ENCODE data around the gene GPRIN3.

Gene GPRIN3

DNA sequence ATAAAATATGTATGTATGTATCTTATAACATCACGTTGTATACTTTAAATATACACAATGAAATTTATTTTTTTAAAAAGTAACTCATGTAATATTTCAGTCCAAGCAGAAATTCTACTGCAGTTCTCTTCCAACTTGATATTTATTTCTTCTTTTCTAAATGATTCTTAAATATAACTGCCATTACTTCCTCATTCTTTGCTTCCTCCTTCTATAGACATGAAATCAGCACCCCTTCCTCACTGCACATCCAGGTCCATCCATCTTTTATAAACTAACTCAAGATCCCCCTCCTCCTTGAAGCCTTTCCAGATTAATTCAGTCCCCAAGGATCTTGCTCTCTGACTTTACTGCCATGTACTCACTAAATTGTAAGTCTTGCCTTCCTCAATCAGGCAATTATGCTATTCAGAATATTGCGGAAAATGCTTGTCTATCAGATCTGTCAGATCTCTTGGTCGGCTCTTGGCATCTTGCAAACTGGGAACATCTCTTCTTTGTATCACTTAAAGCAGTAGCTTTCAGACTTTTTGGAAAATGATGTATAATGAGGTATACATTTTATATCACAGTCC is 3.7 kb downstream of the GPRIN3 start (continued):
- TF ChIP-seq, protein P1, sequence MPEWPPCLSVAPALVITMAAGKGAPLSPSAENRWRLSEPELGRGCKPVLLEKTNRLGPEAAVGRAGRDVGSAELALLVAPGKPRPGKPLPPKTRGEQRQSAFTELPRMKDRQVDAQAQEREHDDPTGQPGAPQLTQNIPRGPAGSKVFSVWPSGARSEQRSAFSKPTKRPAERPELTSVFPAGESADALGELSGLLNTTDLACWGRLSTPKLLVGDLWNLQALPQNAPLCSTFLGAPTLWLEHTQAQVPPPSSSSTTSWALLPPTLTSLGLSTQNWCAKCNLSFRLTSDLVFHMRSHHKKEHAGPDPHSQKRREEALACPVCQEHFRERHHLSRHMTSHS (tag by site-specific recombination; IDR thresholded peaks at IDR 0.05), result no peak
- no peak for TF ChIP-seq GLI4 (tag by site-specific recombination; IDR thresholded peaks at IDR 0.05)
- no peak for TF ChIP-seq SCRT2 (tag by site-specific recombination; IDR thresholded peaks at IDR 0.05)
- no peak for TF ChIP-seq EGR2 (tag by site-specific recombination; IDR thresholded peaks at IDR 0.05; ENCODE audit: low read depth)
- TF ChIP-seq, protein P2, sequence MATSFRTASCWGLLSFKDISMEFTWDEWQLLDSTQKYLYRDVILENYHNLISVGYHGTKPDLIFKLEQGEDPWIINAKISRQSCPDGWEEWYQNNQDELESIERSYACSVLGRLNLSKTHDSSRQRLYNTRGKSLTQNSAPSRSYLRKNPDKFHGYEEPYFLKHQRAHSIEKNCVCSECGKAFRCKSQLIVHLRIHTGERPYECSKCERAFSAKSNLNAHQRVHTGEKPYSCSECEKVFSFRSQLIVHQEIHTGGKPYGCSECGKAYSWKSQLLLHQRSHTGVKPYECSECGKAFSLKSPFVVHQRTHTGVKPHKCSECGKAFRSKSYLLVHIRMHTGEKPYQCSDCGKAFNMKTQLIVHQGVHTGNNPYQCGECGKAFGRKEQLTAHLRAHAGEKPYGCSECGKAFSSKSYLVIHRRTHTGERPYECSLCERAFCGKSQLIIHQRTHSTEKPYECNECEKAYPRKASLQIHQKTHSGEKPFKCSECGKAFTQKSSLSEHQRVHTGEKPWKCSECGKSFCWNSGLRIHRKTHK (tag by site-specific recombination; IDR thresholded peaks at IDR 0.05), result no peak
- no peak for TF ChIP-seq KLF10 (tag by site-specific recombination; IDR thresholded peaks at IDR 0.05)
- no peak for TF ChIP-seq ZNF214 (tag by site-specific recombination; IDR thresholded peaks at IDR 0.05; ENCODE audit: borderline replicate concordance)

DNA sequence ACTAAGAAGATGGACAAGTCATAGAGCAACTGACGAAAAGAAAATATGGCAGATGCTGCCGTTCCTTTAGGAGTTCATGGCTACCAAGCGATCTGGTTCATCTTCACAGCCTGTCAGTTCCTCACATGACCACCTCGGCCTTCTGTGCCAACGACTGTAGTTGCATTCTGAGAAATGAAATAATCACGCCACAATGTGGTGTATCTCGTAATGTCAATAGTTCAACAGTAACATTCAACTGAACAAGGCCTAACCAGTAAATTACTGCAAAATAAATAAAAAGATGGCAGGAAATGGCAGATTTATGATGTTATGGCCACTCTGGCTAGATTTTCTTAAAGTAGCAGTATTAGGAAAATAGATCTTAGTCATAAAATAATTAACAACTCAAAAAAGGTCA is 4.4 kb downstream of the GPRIN3 start:
- Histone ChIP-seq H3K9me3 (ENCODE audit: control insufficient read depth, insufficient read depth, low read depth, low read length) (no peaks in the 10 kb centered on the region), H3K36me3 (ENCODE audit: control insufficient read depth in 2 of 2, insufficient read depth in 1 of 2, low read length in 2 of 2) (no peaks in the 10 kb centered on the region), H3K27ac (ENCODE audit: extremely low read depth, low read depth, low read length) (no peak overlapping the region), H3K4me3 (ENCODE audit: low read depth, low read length) (no peak overlapping the region), H3K4me1 (ENCODE audit: control insufficient read depth, insufficient read depth, low read length) (peaks cover 5% of the 10 kb centered on the region)
- POLR2A ChIA-PET, result no interaction called here
- CTCF ChIA-PET, result no interaction called here
- TF ChIP-seq, protein P1 (tag by site-specific recombination; IDR thresholded peaks at IDR 0.05), result no peak
- TF ChIP-seq SP7 (tag by site-specific recombination; IDR thresholded peaks at IDR 0.05) (no peak), ZNF221 (tag by site-specific recombination; IDR thresholded peaks at IDR 0.05; ENCODE audit: borderline replicate concordance) (no peak), FEZF1 (tag by site-specific recombination; IDR thresholded peaks at IDR 0.05) (peak; percentile 87), ZNF629 (tag by site-specific recombination; IDR thresholded peaks at IDR 0.05) (peak; percentile 56; the same call in 1 of the 2 replicates), SETDB1 (IDR thresholded peaks at IDR 0.05; ENCODE audit: insufficient read length, low read length) (no peak), ZEB2 (tag by site-specific recombination; IDR thresholded peaks at IDR 0.05) (peak; percentile 57; the same call in 1 of the 2 replicates), YY1 (tag by site-specific recombination; IDR thresholded peaks at IDR 0.05) (0 out of 2 replicates have a peak, but pooled peaks have one; percentile 28), MYNN (tag by site-specific recombination; IDR thresholded peaks at IDR 0.05; ENCODE audit: borderline replicate concordance) (no peak), OSR2 (tag by site-specific recombination; IDR thresholded peaks at IDR 0.05) (peak; percentile 77), ZNF132 (tag by site-specific recombination; IDR thresholded peaks at IDR 0.05; ENCODE audit: borderline replicate concordance) (no peak), SALL2 (tag by site-specific recombination; IDR thresholded peaks at IDR 0.05; ENCODE audit: borderline replicate concordance) (no peak), ZNF2 (tag by site-specific recombination; IDR thresholded peaks at IDR 0.05) (0 out of 2 replicates have a peak, but pooled peaks have one; percentile 49), ZNF658 (tag by site-specific recombination; IDR thresholded peaks at IDR 0.05) (no peak), ZNF366 (tag by site-specific recombination; conservative IDR thresholded peaks at IDR 0.05) (peak; percentile 68), ZNF214 (tag by site-specific recombination; IDR thresholded peaks at IDR 0.05; ENCODE audit: borderline replicate concordance) (no peak), ZSCAN30 (tag by site-specific recombination; IDR thresholded peaks at IDR 0.05) (0 out of 2 replicates have a peak, but pooled peaks have one; percentile 34), ZNF223 (tag by site-specific recombination; IDR thresholded peaks at IDR 0.05) (no peak), SP2 (tag by site-specific recombination; IDR thresholded peaks at IDR 0.05) (no peak), ZNF843 (tag by site-specific recombination; IDR thresholded peaks at IDR 0.05) (peak; percentile 70), ZNF48 (tag by site-specific recombination; IDR thresholded peaks at IDR 0.05) (no peak), ZBTB17 (tag by site-specific recombination; IDR thresholded peaks at IDR 0.05) (peak; percentile 98)
- TF ChIP-seq, protein P3, sequence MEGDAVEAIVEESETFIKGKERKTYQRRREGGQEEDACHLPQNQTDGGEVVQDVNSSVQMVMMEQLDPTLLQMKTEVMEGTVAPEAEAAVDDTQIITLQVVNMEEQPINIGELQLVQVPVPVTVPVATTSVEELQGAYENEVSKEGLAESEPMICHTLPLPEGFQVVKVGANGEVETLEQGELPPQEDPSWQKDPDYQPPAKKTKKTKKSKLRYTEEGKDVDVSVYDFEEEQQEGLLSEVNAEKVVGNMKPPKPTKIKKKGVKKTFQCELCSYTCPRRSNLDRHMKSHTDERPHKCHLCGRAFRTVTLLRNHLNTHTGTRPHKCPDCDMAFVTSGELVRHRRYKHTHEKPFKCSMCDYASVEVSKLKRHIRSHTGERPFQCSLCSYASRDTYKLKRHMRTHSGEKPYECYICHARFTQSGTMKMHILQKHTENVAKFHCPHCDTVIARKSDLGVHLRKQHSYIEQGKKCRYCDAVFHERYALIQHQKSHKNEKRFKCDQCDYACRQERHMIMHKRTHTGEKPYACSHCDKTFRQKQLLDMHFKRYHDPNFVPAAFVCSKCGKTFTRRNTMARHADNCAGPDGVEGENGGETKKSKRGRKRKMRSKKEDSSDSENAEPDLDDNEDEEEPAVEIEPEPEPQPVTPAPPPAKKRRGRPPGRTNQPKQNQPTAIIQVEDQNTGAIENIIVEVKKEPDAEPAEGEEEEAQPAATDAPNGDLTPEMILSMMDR (tag by site-specific recombination; IDR thresholded peaks at IDR 0.05), result peak; percentile 21; the same call in 1 of the 2 replicates
- TF ChIP-seq, protein P4, sequence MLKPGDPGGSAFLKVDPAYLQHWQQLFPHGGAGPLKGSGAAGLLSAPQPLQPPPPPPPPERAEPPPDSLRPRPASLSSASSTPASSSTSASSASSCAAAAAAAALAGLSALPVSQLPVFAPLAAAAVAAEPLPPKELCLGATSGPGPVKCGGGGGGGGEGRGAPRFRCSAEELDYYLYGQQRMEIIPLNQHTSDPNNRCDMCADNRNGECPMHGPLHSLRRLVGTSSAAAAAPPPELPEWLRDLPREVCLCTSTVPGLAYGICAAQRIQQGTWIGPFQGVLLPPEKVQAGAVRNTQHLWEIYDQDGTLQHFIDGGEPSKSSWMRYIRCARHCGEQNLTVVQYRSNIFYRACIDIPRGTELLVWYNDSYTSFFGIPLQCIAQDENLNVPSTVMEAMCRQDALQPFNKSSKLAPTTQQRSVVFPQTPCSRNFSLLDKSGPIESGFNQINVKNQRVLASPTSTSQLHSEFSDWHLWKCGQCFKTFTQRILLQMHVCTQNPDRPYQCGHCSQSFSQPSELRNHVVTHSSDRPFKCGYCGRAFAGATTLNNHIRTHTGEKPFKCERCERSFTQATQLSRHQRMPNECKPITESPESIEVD (tag by site-specific recombination; IDR thresholded peaks at IDR 0.05), result peak; percentile 94

Data from HEK293 (cell line).